K562 (cell line): ENCODE data around the gene CUL2. TPM values are rescaled to one million over a fixed set of nuclear protein-coding genes. Genes with fewer than 3 reads are reported as not detected.

Source experiments
- ATAC-seq: fragments of 200-7000 bp; cut with Tn5 transposase; 3 replicates; pipeline ENCODE4 v1.9.1; 2020; ENCODE audit warnings: moderate library complexity
- BruUV-seq: library from RNA; stranded (reverse); fragments of 400-500 nt; replicated peaks from 2 replicates; lab custom pipeline; 2021; lab: Mats Ljungman, UMichigan
- CTCF ChIA-PET: fragments of 300-600 bp; formaldehyde crosslinking; extraction: SDS; loops from one replicate; lab custom pipeline; 2021; ENCODE audit warnings: low intra/inter-chr PET ratio; lab: Yijun Ruan, JAX
- POLR2A ChIA-PET: fragments of 300-600, 350-650 bp; sonication (Branson Sonifier 250); formaldehyde crosslinking; extraction: SDS; loops from one replicate; lab custom pipeline; 2021; ENCODE audit warnings: antibody characterized with exemption, inconsistent platforms; lab: Yijun Ruan, JAX
- DNase-seq, 4 experiments: peaks; one replicate each; pipeline versions ENCODE4 v3.0.0 to v3.0.0-alpha.2; 2011 to 2018; ENCODE audit warnings: low spot score in 3 of 4, mixed read lengths in 3 of 4; ENCODE audit errors: extremely low read depth in 1 of 4
- FAIRE-seq: peaks from 2 replicates; lab custom pipeline; 2011; peaks lifted over from hg19 to GRCh38; lab: Jason Lieb, UNC
- H2AFZ ChIP-seq: 2 replicates; pipeline ENCODE4 v1.6.0; 2011; ENCODE audit warnings: low read depth, low read length, control low read depth, inconsistent platforms
- H3K27ac ChIP-seq: fragments of 200-600 bp; 3 replicates; pipeline ENCODE4 v1.8.0; 2011; ENCODE audit warnings: low read depth, mild to moderate bottlenecking, control low read depth, inconsistent platforms, low read length, moderate library complexity, mixed read lengths; ENCODE audit errors: extremely low read depth
- H3K27me3 ChIP-seq, 2 experiments: fragments of 300-600 bp in 1 of 2; 2 replicates in 1 of 2; 3 replicates in 1 of 2; pipeline versions ENCODE4 v1.6.0 to v1.8.0; 2011; ENCODE audit warnings: inconsistent platforms in 2 of 2, low read length in 2 of 2, mild to moderate bottlenecking in 1 of 2, mixed read lengths in 1 of 2, moderate library complexity in 1 of 2; ENCODE audit not compliant: control insufficient read depth in 2 of 2, insufficient read depth in 2 of 2
- H3K36me3 ChIP-seq: fragments of 300-600 bp; 3 replicates; pipeline ENCODE4 v1.8.0; 2011; ENCODE audit warnings: mild to moderate bottlenecking, low read length, inconsistent platforms; ENCODE audit not compliant: control insufficient read depth, insufficient read depth
- H3K4me1 ChIP-seq, 2 experiments: fragments of 200-600 bp in 1 of 2; replicated peaks in 1 of 2; 2 replicates in 1 of 2; 3 replicates in 1 of 2; pipeline versions ENCODE4 v1.5.1 to v1.8.0; 2011; ENCODE audit warnings: inconsistent platforms in 2 of 2, low read length in 2 of 2, mild to moderate bottlenecking in 1 of 2, mixed read lengths in 1 of 2, moderate library complexity in 1 of 2; ENCODE audit not compliant: control insufficient read depth in 2 of 2, insufficient read depth in 2 of 2
- H3K4me2 ChIP-seq: 2 replicates; pipeline ENCODE4 v1.6.1; 2011; ENCODE audit warnings: low read length, control low read depth, inconsistent platforms, mixed read lengths; ENCODE audit not compliant: insufficient read depth
- H3K4me3 ChIP-seq: fragments of 200-600 bp; sonication (generic), shearing (Covaris generic); 2 replicates; pipeline ENCODE4 v1.5.1; 2016; ENCODE audit warnings: control low read depth, inconsistent platforms
- H3K79me2 ChIP-seq: fragments of 200-600 bp; 3 replicates; pipeline ENCODE4 v1.8.0; 2011; ENCODE audit warnings: low read length, inconsistent platforms; ENCODE audit not compliant: control insufficient read depth, insufficient read depth
- H3K9ac ChIP-seq, 2 experiments: 2 replicates each; pipeline versions ENCODE4 v1.6.0 to v1.6.1; 2011; ENCODE audit warnings: low read depth in 2 of 2, low read length in 2 of 2, control low read depth in 1 of 2, inconsistent platforms in 1 of 2, mild to moderate bottlenecking in 1 of 2, mixed read lengths in 1 of 2; ENCODE audit not compliant: insufficient read depth in 1 of 2
- H3K9me1 ChIP-seq: one replicate; pipeline ENCODE4 v1.6.0; 2011; ENCODE audit warnings: inconsistent platforms, mild to moderate bottlenecking, low read length, moderate library complexity; ENCODE audit not compliant: control insufficient read depth, insufficient read depth
- H3K9me3 ChIP-seq: replicated peaks from 2 replicates; pipeline ENCODE4 v1.5.1; 2011; ENCODE audit warnings: low read depth, low read length, inconsistent platforms; ENCODE audit not compliant: control insufficient read depth, insufficient read depth
- H4K20me1 ChIP-seq: replicated peaks from 2 replicates; pipeline ENCODE4 v1.6.1; 2011; ENCODE audit warnings: low read length, inconsistent platforms, mixed read lengths; ENCODE audit not compliant: control insufficient read depth, insufficient read depth
- BCL6 ChIP-seq: fragments of 250-450 bp; sonication (Bioruptor Pico); IDR thresholded peaks from 2 replicates; pipeline ENCODE4 v1.4.0; 2020
- C11orf30 ChIP-seq: fragments of 450-650 bp; IDR thresholded peaks from 2 replicates; pipeline ENCODE4 v1.6.1; 2016; ENCODE audit warnings: low read depth, mild to moderate bottlenecking
- CEBPZ ChIP-seq: fragments of 150-350 bp; IDR thresholded peaks from 2 replicates; pipeline ENCODE4 v1.6.1; 2014; ENCODE audit warnings: low read depth, mild to moderate bottlenecking, low read length, borderline replicate concordance
- DNMT1 ChIP-seq: fragments of 450-650 bp; IDR thresholded peaks from 2 replicates; pipeline ENCODE4 v1.6.1; 2016; ENCODE audit warnings: antibody characterized with exemption, mild to moderate bottlenecking
- JUNB ChIP-seq: fragments of 450-650 bp; formaldehyde crosslinking; conservative IDR thresholded peaks from 2 replicates; pipeline ENCODE4 v1.4.0; 2020; ENCODE audit warnings: mild to moderate bottlenecking
- LEF1 ChIP-seq: fragments of 450-650 bp; IDR thresholded peaks from 2 replicates; pipeline ENCODE4 v1.6.1; 2016; ENCODE audit warnings: mild to moderate bottlenecking
- POU5F1 ChIP-seq: fragments of 150-350 bp; IDR thresholded peaks from 2 replicates; pipeline ENCODE4 v1.6.1; 2014; ENCODE audit warnings: borderline replicate concordance, low read length, low read depth, mild to moderate bottlenecking; ENCODE audit not compliant: partially characterized antibody
- RB1 ChIP-seq: fragments of 450-650 bp; IDR thresholded peaks from 2 replicates; pipeline ENCODE4 v1.6.1; 2017; ENCODE audit warnings: low read depth, mild to moderate bottlenecking
- RBM15 ChIP-seq: fragments of 200-400 bp; formaldehyde crosslinking; IDR thresholded peaks from 2 replicates; pipeline ENCODE4 v1.6.1; 2018; ENCODE audit warnings: mild to moderate bottlenecking, low read length, moderate library complexity; ENCODE audit not compliant: insufficient read depth
- SIX5 ChIP-seq, 2 experiments: IDR thresholded peaks; 2 replicates each; pipeline ENCODE4 v1.6.1; 2011; ENCODE audit warnings: low read length in 2 of 2, borderline replicate concordance in 1 of 2, low read depth in 1 of 2, mild to moderate bottlenecking in 1 of 2, moderate library complexity in 1 of 2; ENCODE audit not compliant: insufficient read depth in 1 of 2
- SMC3 ChIP-seq: conservative IDR thresholded peaks from 2 replicates; pipeline ENCODE4 v1.6.1; 2011; ENCODE audit warnings: low read depth, low read length, improper control_type of control experiment; ENCODE audit not compliant: insufficient read depth
- SREBF2 ChIP-seq: sonication (generic); formaldehyde crosslinking; IDR thresholded peaks from 2 replicates; pipeline ENCODE4 v1.4.0; 2020; ENCODE audit warnings: mild to moderate bottlenecking, missing genetic modification reagents
- TCF7 ChIP-seq: sonication (generic); IDR thresholded peaks from 2 replicates; pipeline ENCODE4 v1.6.1; 2016; ENCODE audit warnings: antibody characterized with exemption, borderline replicate concordance
- ZNF609 ChIP-seq: sonication (generic); formaldehyde crosslinking; IDR thresholded peaks from 2 replicates; pipeline ENCODE4 v1.8.1; 2023; ENCODE audit warnings: missing genetic modification reagents, mild to moderate bottlenecking, borderline replicate concordance
- WGBS: fragments of 100-300 bp; shearing (Covaris generic); methylation state at CpG from one replicate; pipeline ENCODE4 v1.1.6; 2016; ENCODE audit warnings: low coverage, mixed read lengths; ENCODE audit not compliant: insufficient coverage; ENCODE audit errors: missing lambda C conversion rate; 5-methylcytosine and 5-hydroxymethylcytosine counted together
- in situ Hi-C: fragments of 300-500 bp; cut with MboI; formaldehyde crosslinking; loops from 4 replicates; pipeline ENCODE4 v1.15.0; 2018; ENCODE audit warnings: inconsistent platforms, mixed read lengths
- intact Hi-C: fragments of 100-400 bp; cut with micrococcal nuclease; formaldehyde crosslinking; loops from 2 replicates; pipeline ENCODE4 v1.14.2; 2022
- polyA plus RNA-seq, 8 experiments: library from polyadenylated mRNA; depleted of rRNA in 4 of 8; stranded (reverse) in 5 of 8; unstranded in 3 of 8; fragments of >200 nt; fragmentation: Nextera tagmentation in 2 of 8; fragmentation: Illumina TruSeq in 1 of 8; extraction: Ambion mirVana in 2 of 8; extraction: Trizol in 1 of 8; gene quantifications; 2 replicates each; pipeline versions ENCODE4 v1.2.1 to v1.2.3, GENCODE V29; 2011 to 2014; ENCODE audit warnings: inconsistent platforms in 1 of 8, missing spikeins in 1 of 8
- total RNA-seq, 7 experiments: library from RNA; depleted of rRNA in 6 of 7; stranded (reverse); fragments of >200 nt in 6 of 7; fragmentation: Illumina TruSeq in 2 of 7; extraction: Trizol in 2 of 7; gene quantifications; 2 replicates each; pipeline versions ENCODE4 v1.2.1 to v1.2.3, GENCODE V29; 2011 to 2021; ENCODE audit warnings: low replicate concordance in 1 of 7

Gene CUL2
- total and polyA plus RNA-seq, 9 of the 15 experiments (the other 6 are each of a cell fraction or from before 2014, with no cell fraction given) = 17.3 to 46.3 (median 41.2) TPM

GRCh38 chr10:34964166-34964800 is 125.9 kb downstream of the CUL2 start:
- no peak overlapping the region for H3K4me2 ChIP-seq
- no peak overlapping the region for H3K27ac ChIP-seq
- ATAC-seq (no peak), FAIRE-seq (no peak), DNase-seq (no peak)
- 9% methylated on average over 13 of the region's 13 CpGs for WGBS
- peak overlapping the region in 1 of 2 experiments; percentile 68; a peak in 2 of 4 replicates for H3K9ac ChIP-seq
- peaks cover 9 to 35% of the 10 kb centered on the region in 2 experiments; a peak in 4 of 5 replicates for H3K27me3 ChIP-seq
- H3K4me3 ChIP-seq = no peak overlapping the region
- H4K20me1 ChIP-seq = no peaks in the 10 kb centered on the region
- in situ Hi-C loops (no loop called here), intact Hi-C loops (no loop called here)
- H3K9me1 ChIP-seq = no peaks in the 10 kb centered on the region
- no peak overlapping the region for H2AFZ ChIP-seq
- no peaks in the 10 kb centered on the region for H3K36me3 ChIP-seq
- no peaks in the 10 kb centered on the region for H3K79me2 ChIP-seq
- no peaks in the 10 kb centered on the region; a peak in 1 of 5 replicates for H3K4me1 ChIP-seq
- CTCF ChIA-PET = no interaction called here
- POLR2A ChIA-PET = no interaction called here
- BruUV-seq = no TSS peak
- no peaks in the 10 kb centered on the region for H3K9me3 ChIP-seq
- TF ChIP-seq BCL6 (no peak), SMC3 (no peak), LEF1 (no peak), RB1 (no peak), SREBF2 (CRISPR knock-in tag) (no peak), TCF7 (no peak), DNMT1 (no peak), C11orf30 (no peak), RBM15 (no peak), CEBPZ (no peak), ZNF609 (no peak), SIX5 (IDR thresholded peaks at IDR 0.05; ENCODE audit: borderline replicate concordance in 1 of 2, insufficient read depth in 1 of 2, low read depth in 1 of 2, low read length in 2 of 2) (no peak), POU5F1 (no peak), JUNB (CRISPR knock-in tag) (no peak)
